ENCODE data around the gene SORBS1. TPM values are rescaled to one million over a fixed set of nuclear protein-coding genes. Genes with fewer than 3 reads are reported as not detected.

Gene SORBS1
- total RNA-seq, 4 donors from 2014 or later = 92.2 to 308 (median 150) TPM

DNA sequence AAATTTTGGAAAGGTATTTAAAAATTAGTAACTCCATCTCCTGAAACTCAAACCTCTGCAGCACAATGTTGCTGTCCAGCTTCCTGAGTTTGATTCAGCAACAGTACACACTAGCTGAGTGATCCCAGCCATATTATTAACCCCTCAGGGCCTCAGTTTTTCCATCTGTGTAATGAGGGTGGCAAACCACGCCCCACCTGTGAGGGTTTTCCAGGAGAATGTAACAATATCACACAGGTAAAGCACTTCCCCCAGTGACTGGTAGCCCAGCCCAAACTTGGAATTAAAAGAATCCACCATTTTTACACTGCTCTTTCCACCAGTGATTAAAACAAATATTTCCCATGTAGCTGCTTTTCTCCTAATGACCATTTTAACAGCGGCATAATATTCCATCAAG, 122.4 kb downstream of the SORBS1 start:
- Histone ChIP-seq H3K27me3 (no peaks in the 10 kb centered on the region), H3K27ac (peak overlapping the region; percentile 27 to 89 (median 88)), H3K9me3 (no peaks in the 10 kb centered on the region), H3K4me3 (no peak overlapping the region), H3K36me3 (no peaks in the 10 kb centered on the region), H3K4me1 (peaks cover 3 to 31% (median 7%) of the 10 kb centered on the region in 4 donors)
- in situ Hi-C loops (cut with MboI; ENCODE audit: low pct_ligation_motif_present in 1 of 4, low pct_unique_long_range_greater_than_20kb in 1 of 4, low sequenced_read_pairs in 3 of 4) = loop anchor here in 1 of 4 donors (10.0 to 25.0 kb wide), 2 partner anchors 156 to 399 kb away; no protein-coding TSS in a partner anchor
- no peak for DNase-seq
- 90 to 100% methylated on average over 2 of the region's 2 CpGs for WGBS, 2 donors (ENCODE audit: low coverage in 1 of 2)
- no peak for TF ChIP-seq POLR2AphosphoS5 (IDR thresholded peaks at IDR 0.05)
- intact Hi-C loops (cut with DNase I; ENCODE audit: low total_unique reads) = no loop called here

DNA sequence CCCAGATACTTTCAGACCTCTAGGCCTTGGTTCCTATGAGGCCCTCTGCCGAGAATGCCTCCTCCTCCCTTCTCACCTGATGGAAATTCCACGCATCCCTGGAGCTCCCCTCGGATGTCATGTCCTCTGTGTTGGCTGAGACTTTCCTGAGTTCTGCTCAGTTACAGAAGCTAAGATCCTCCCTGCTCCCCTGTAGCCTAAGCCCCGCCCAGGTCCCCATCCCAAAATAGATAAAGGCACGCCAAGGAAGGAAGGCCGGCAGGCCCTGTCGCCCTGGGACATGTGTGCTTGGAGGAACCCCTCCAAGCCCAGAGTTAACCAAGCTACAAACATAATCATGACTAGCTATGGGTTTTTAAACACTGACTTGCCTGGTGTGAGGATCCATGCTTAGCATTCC, 123.5 kb downstream of the SORBS1 start:
- in situ Hi-C loops (cut with MboI; ENCODE audit: low pct_ligation_motif_present in 1 of 4, low pct_unique_long_range_greater_than_20kb in 1 of 4, low sequenced_read_pairs in 3 of 4) = loop anchor here in 1 of 4 donors (10.0 to 25.0 kb wide), 2 partner anchors 157 to 400 kb away; no protein-coding TSS in a partner anchor
- TF ChIP-seq POLR2AphosphoS5 (IDR thresholded peaks at IDR 0.05) (no peak), EP300 (IDR thresholded peaks at IDR 0.05; ENCODE audit: low read depth) (no peak), POLR2A (IDR thresholded peaks at IDR 0.05) (no peak)
- TF ChIP-seq, protein P1, sequence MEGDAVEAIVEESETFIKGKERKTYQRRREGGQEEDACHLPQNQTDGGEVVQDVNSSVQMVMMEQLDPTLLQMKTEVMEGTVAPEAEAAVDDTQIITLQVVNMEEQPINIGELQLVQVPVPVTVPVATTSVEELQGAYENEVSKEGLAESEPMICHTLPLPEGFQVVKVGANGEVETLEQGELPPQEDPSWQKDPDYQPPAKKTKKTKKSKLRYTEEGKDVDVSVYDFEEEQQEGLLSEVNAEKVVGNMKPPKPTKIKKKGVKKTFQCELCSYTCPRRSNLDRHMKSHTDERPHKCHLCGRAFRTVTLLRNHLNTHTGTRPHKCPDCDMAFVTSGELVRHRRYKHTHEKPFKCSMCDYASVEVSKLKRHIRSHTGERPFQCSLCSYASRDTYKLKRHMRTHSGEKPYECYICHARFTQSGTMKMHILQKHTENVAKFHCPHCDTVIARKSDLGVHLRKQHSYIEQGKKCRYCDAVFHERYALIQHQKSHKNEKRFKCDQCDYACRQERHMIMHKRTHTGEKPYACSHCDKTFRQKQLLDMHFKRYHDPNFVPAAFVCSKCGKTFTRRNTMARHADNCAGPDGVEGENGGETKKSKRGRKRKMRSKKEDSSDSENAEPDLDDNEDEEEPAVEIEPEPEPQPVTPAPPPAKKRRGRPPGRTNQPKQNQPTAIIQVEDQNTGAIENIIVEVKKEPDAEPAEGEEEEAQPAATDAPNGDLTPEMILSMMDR (IDR thresholded peaks at IDR 0.05) = no peak
- intact Hi-C loops (cut with DNase I; ENCODE audit: low total_unique reads) = no loop called here

DNA sequence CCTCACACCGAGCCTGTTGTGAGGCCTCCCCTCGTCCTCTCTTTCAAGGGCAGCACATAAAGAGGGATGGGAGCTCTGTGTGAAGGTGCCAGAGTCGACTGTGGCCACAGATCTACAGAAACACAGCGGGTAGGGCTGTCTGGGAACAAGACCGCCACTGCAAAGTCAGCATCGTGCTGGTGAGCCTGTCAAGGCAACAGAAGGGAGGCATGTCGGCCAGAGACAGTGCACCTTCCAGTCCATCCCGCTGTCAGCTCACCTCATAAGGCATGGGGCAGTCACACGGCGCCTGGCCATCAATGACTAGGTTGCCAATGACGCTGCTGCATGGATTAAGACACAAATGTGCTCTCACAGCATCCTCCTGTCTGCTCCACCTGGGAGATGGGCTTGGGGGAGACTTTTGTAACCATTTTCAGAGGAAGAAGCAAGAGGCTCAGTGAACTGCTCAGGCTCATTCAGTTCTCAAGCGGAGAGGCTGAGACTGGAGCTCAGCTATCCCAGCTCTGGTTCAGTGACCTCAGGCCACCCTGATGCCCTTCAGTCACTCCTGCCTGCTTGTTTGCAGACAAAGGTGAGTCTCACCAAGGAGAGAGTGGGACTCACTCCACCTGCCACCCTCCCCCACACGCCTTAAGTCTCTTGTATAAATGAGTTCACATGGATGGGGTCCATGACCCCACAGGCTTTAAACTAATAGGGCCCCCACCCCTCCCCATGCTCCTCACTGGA, 125.5 kb downstream of the SORBS1 start:
- H3K27me3 ChIP-seq = no peaks in the 10 kb centered on the region
- no peaks in the 10 kb centered on the region for H3K36me3 ChIP-seq
- TF ChIP-seq, protein P1 (IDR thresholded peaks at IDR 0.05) = no peak
- no peak for TF ChIP-seq POLR2AphosphoS5 (IDR thresholded peaks at IDR 0.05)
- no peak for TF ChIP-seq POLR2A (IDR thresholded peaks at IDR 0.05)
- TF ChIP-seq EP300 (IDR thresholded peaks at IDR 0.05; ENCODE audit: low read depth) = no peak
- no peak overlapping the region for H3K4me3 ChIP-seq
- intact Hi-C loops (cut with DNase I; ENCODE audit: low total_unique reads) (no loop called here), in situ Hi-C loops (cut with MboI; ENCODE audit: low pct_ligation_motif_present in 1 of 4, low pct_unique_long_range_greater_than_20kb in 1 of 4, low sequenced_read_pairs in 3 of 4) (loop anchor here in 1 of 4 donors (10.0 to 25.0 kb wide), 2 partner anchors 159 to 402 kb away; no protein-coding TSS in a partner anchor)
- WGBS, 2 donors (ENCODE audit: low coverage in 1 of 2) = 88% methylated on average over 13 of the region's 13 CpGs; no CpG with 5 or more reads in 1 of the 2 donors
- H3K27ac ChIP-seq = peak overlapping the region; percentile 43 to 89 (median 88)
- H3K4me1 ChIP-seq = peaks cover 0 to 24% (median 5%) of the 10 kb centered on the region in 4 donors
- DNase-seq = no peak
- no peaks in the 10 kb centered on the region for H3K9me3 ChIP-seq

More for the DNA sequence above, 123.5 kb downstream of the SORBS1 start:
- H3K9me3 ChIP-seq = no peaks in the 10 kb centered on the region
- WGBS, 2 donors (ENCODE audit: low coverage in 1 of 2) = 87% methylated on average over 7 of the region's 7 CpGs; no CpG with 5 or more reads in 1 of the 2 donors
- H3K27me3 ChIP-seq = no peaks in the 10 kb centered on the region
- no peaks in the 10 kb centered on the region for H3K36me3 ChIP-seq
- DNase-seq = no peak
- no peak overlapping the region for H3K4me3 ChIP-seq
- peak overlapping the region; percentile 27 to 89 (median 88) for H3K27ac ChIP-seq
- peaks cover 3 to 36% (median 7%) of the 10 kb centered on the region in 4 donors for H3K4me1 ChIP-seq

DNA sequence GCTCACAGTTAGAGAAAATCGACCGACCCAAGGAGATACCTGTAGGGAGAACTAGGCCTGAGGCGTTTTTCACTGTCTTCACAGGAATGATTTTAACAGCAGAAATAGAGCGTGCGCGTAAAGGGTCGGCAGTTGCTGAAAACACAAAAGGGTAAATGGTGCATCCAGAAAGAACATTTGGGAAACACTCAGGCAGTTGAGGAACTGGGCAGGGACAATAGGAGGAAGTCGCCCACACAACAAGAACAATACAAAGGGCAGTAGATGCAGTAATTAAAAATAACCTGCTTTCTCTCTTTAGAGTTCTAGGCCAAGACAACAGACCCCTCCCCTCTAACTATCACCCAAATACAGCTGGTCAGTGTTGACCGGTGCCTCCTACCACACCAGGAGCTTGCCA, 126.6 kb downstream of the SORBS1 start:
- Histone ChIP-seq H3K27ac (peak overlapping the region; percentile 43 to 89 (median 88)), H3K36me3 (no peaks in the 10 kb centered on the region), H3K4me3 (no peak overlapping the region), H3K9me3 (no peaks in the 10 kb centered on the region), H3K4me1 (peaks cover 0 to 24% (median 6%) of the 10 kb centered on the region in 4 donors), H3K27me3 (no peaks in the 10 kb centered on the region)
- no peak for DNase-seq
- in situ Hi-C loops (cut with MboI; ENCODE audit: low pct_ligation_motif_present in 1 of 4, low pct_unique_long_range_greater_than_20kb in 1 of 4, low sequenced_read_pairs in 3 of 4) (loop anchor here in 3 of 4 donors (5.0 to 25.0 kb wide), 3 partner anchors 160 to 403 kb away; no protein-coding TSS in a partner anchor), intact Hi-C loops (cut with DNase I; ENCODE audit: low total_unique reads) (no loop called here)
- TF ChIP-seq, protein P1 (IDR thresholded peaks at IDR 0.05) = no peak
- TF ChIP-seq POLR2AphosphoS5 (IDR thresholded peaks at IDR 0.05) (no peak), POLR2A (IDR thresholded peaks at IDR 0.05) (no peak), EP300 (IDR thresholded peaks at IDR 0.05; ENCODE audit: low read depth) (no peak)
- WGBS, 2 donors (ENCODE audit: low coverage in 1 of 2) = 77 to 83% methylated on average over 4 to 9 of the region's 9 CpGs
